A549 treated with ZK216348 at 1 μM for 4 hours (cell line): ENCODE measurements around the gene PSMA5. TPM values are rescaled to one million over a fixed set of nuclear protein-coding genes. Genes with fewer than 3 reads are reported as not detected.

ENCODE experiments used
- total RNA-seq: library from RNA; stranded (reverse); fragments of 200-300 nt; extraction: Qiagen RNA extraction; gene quantifications from 5 replicates; pipeline ENCODE4 v1.2.3, GENCODE V29; 2022; ENCODE audit warnings: low read depth

The PSMA5 gene
- 100 to 110 TPM (median 104 TPM) in 5 replicates for total RNA-seq

DNA sequence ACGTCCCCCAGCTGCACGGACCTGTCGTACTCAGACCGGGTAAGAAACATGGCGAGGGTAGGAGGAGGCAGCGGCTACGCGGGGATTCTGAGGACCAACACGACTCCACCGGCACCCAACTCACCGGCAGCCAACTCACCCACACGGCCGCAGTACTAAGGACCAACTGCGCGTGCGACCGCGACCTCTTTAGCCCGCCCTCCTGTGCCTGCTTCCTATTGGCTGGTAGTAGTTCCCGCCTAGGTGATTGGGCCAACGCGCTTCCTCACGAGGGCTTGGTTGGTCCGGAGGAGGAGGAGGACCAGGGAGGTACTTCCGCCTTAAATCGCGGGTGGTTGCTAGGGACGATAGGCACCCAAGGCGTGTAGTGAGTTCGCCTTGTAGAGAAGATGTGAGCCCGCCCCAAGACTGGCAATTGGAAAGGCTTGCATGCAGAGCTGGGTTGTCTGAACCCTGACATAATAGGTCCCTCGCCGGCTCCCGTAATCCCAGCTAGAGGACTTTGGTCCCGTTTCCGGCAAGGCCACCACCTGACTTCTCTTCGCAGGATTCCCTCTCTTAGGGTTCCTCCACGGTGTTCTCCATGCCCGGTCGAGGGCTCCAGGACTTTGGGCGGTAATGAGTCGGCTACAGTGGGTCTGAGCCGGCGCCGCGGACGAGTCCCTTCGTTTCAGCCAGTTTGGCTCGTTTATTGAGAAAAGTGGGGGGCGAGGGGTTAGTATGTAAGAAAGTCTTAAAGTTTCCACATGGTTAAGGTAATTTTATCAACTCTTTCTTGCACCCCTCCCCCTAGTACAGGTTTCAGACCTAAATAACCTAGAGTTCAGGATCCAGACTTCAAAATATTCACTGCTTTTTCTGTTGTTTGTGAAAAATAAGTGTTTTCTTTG lies at the start of gene PSMA5:
Gene PSMA5 (minus strand): TSS at position 168 of the 890 bp plus-strand sequence. CDS start 118 bp downstream, at position 50.

DNA sequence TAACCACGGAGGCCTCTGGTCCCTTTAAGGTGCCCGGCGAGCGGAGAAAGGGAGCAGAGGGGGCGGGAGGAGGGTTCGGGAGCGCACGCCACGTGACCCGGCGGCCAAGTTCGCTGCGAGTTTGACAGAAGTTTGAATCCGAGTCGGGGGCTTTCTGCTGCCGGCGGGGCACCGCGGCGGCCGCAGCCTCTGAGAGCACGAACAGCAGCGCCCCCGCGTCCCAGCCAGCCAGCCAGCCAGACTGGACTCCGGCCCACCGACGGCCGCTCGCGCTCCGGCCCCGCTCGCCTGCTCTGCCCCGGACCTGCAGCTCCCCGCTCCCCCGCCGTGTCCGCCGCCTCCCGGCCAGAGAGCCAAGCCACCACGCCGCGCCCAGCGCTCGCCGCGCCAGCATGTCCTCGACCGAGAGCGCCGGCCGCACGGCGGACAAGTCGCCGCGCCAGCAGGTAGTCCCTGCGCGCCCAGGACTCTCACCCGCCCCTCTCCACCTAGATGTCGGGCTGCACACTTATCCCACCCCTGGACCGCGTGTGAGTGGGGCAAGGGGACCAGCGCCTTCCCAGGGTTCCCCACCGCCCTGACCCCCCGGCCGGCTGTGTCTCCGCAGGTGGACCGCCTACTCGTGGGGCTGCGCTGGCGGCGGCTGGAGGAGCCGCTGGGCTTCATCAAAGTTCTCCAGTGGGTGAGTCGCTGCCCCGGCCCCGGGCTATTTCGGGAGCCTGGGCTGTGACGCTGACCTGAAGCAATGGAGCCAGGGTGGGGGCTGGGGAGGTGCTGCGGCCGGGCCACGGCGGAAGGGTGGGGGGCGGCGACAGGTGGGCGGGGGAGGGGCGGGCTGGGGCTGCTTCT lies 40.4 kb upstream of the PSMA5 start, which contains the start of gene SYPL2:
Gene SYPL2 (plus strand): TSS at position 95 of the 849 bp plus-strand sequence. CDS start 298 bp downstream, at position 393.

DNA sequence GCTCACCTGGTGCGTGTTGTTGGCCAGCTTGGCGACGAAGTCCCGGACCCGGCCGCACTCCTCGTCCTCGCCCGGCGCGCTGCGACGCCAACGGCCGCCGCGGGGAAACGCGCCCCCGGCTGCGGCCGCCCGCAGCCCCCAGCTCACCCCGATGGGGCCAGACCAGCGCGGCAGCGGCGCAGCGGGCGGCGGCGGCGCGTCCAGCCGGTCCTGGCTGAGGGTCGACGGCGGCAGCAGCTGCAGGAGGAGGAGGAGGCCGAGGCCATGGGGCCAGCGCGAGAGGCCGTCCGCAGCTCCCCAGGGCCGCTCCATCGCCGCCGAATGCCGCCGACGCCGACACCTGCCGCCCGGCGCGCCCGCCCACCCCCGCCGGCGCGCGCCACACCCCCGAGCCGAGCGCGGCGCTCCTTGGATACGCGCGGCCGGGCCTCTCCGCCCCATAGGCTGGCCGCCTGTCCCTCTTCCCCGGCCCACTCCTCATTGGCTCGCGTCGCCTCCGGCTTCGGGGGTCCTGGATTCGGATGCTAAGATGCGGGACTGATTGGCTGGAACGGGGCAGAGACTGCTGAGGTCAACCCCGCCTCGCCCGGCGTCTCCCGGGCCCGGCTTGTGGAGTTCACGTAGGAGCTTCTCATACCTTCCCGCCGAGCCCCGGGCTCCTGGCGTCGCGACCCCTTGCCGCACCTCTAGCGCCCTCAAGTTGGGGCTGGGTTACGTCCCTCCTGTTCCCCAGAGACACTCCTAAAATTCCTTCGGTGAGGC lies 28.5 kb downstream of the PSMA5 start, which contains the start of gene SORT1:
Gene SORT1 (minus strand): TSS at position 338 of the 762 bp plus-strand sequence. CDS start 26 bp downstream, at position 312.

Other genes with a start within 250 kb of the PSMA5 start
- gene SARS1, start 212.5 kb downstream of the PSMA5 start, total RNA-seq = 89.7 to 104 TPM (median 97.2 TPM) in 5 replicates
- gene CELSR2, start 176.9 kb downstream of the PSMA5 start, total RNA-seq = 2.8 to 6.6 TPM (median 5.5 TPM) in 5 replicates
- gene PSRC1, start 143.3 kb downstream of the PSMA5 start, total RNA-seq = 16.1 to 25.4 TPM (median 24.0 TPM) in 5 replicates
- not detected in 5 replicates for gene MYBPHL, start 119.4 kb downstream of the PSMA5 start, total RNA-seq
- 3.0 to 4.9 TPM (median 3.9 TPM) in 5 replicates for gene SORT1, start 28.5 kb downstream of the PSMA5 start, total RNA-seq
- 0.07 to 0.18 TPM (median 0.08 TPM) in 5 replicates for gene SYPL2, start 40.1 kb upstream of the PSMA5 start, total RNA-seq
- 0.92 to 2.7 TPM (median 2.5 TPM) in 5 replicates for gene ATXN7L2, start 57.5 kb upstream of the PSMA5 start, total RNA-seq
- 3.6 to 6.1 TPM (median 5.0 TPM) in 5 replicates for gene CYB561D1, start 67.6 kb upstream of the PSMA5 start, total RNA-seq
- gene AMIGO1, start 83.3 kb upstream of the PSMA5 start, total RNA-seq = 1.1 to 1.6 TPM (median 1.1 TPM) in 5 replicates
- not detected in 5 replicates for gene GPR61, start 113.4 kb upstream of the PSMA5 start, total RNA-seq
- gene GNAI3, start 122.2 kb upstream of the PSMA5 start, total RNA-seq = 3.4 to 5.6 TPM (median 5.1 TPM) in 5 replicates
- 0.15 to 0.16 TPM in 2 of 5 replicates, not detected in the others for gene GNAT2, start 193.2 kb upstream of the PSMA5 start, total RNA-seq
- 14.0 to 28.0 TPM (median 26.6 TPM) in 5 replicates for gene AMPD2, start 193.4 kb upstream of the PSMA5 start, total RNA-seq
- 8.8 to 11.2 TPM (median 9.2 TPM) in 5 replicates for gene GSTM4, start 229.7 kb upstream of the PSMA5 start, total RNA-seq
- gene GSTM2, start 241.6 kb upstream of the PSMA5 start, total RNA-seq = 3.5 to 4.6 TPM (median 4.0 TPM) in 5 replicates